PC-3 (cell line): ENCODE data around the gene ICAM2. TPM values are rescaled to one million over a fixed set of nuclear protein-coding genes. Genes with fewer than 3 reads are reported as not detected.
"Not testable (repeated sequence)": the region's sequence is repeated elsewhere in the genome, so short reads cannot be mapped to it uniquely, and the experiment has no call there.

Experiments used
- ATAC-seq: fragments of 200-7000 bp; cut with Tn5 transposase; 2 replicates; pipeline ENCODE4 v1.9.1; 2020; ENCODE audit warnings: mild to moderate bottlenecking, moderate library complexity
- BruUV-seq: library from RNA; stranded (reverse); fragments of 400-500 nt; replicated peaks from 2 replicates; lab custom pipeline; 2021; lab: Mats Ljungman, UMichigan
- CTCF ChIA-PET: fragments of 300-600 bp; sonication (Branson Sonifier 250); formaldehyde crosslinking; loops from one replicate; lab custom pipeline; 2022; ENCODE audit warnings: antibody characterized with exemption; lab: Charles Lee
- POLR2A ChIA-PET: fragments of 300-600 bp; sonication (Branson Sonifier 250); formaldehyde crosslinking; loops from one replicate; lab custom pipeline; 2022; ENCODE audit warnings: antibody characterized with exemption; ENCODE audit not compliant: unreplicated experiment; lab: Charles Lee
- DNase-seq: peaks from one replicate; pipeline ENCODE4 v3.0.0-alpha.2; 2015
- H2AFZ ChIP-seq: fragments of 300-600 bp; sonication (generic); 2 replicates; pipeline ENCODE4 v1.6.0; 2016; ENCODE audit warnings: antibody characterized with exemption, low read length
- H3F3A ChIP-seq: fragments of 300-600 bp; sonication (generic); one replicate; pipeline ENCODE4 v1.6.0; 2017; ENCODE audit warnings: antibody characterized with exemption, low read length, control low read depth, mild to moderate bottlenecking; ENCODE audit not compliant: unreplicated experiment
- H3K27ac ChIP-seq: fragments of 300-600 bp; sonication (generic); 2 replicates; pipeline ENCODE4 v1.5.1; 2016; ENCODE audit warnings: mild to moderate bottlenecking, low read length
- H3K27me3 ChIP-seq: fragments of 300-600 bp; sonication (generic); 2 replicates; pipeline ENCODE4 v1.6.1; 2016; ENCODE audit warnings: low read length, mixed read lengths
- H3K36me3 ChIP-seq: fragments of 300-600 bp; sonication (generic); 2 replicates; pipeline ENCODE4 v1.6.1; 2016; ENCODE audit warnings: low read depth, mixed run types, low read length, mixed read lengths
- H3K4me1 ChIP-seq: fragments of 300-600 bp; sonication (generic); 2 replicates; pipeline ENCODE4 v1.5.1; 2016; ENCODE audit warnings: low read length; ENCODE audit not compliant: insufficient read depth
- H3K4me2 ChIP-seq: fragments of 300-600 bp; sonication (generic); 2 replicates; pipeline ENCODE4 v1.6.0; 2016; ENCODE audit warnings: low read length
- H3K4me3 ChIP-seq: fragments of 300-600 bp; sonication (generic); 2 replicates; pipeline ENCODE4 v1.5.1; 2016; ENCODE audit warnings: mild to moderate bottlenecking, low read length, mixed read lengths
- H3K79me2 ChIP-seq: fragments of 300-600 bp; sonication (generic); 2 replicates; pipeline ENCODE4 v1.6.1; 2017; ENCODE audit warnings: low read length, mixed read lengths
- H3K9ac ChIP-seq: fragments of 300-600 bp; sonication (generic); 2 replicates; pipeline ENCODE4 v1.6.0; 2016; ENCODE audit warnings: mild to moderate bottlenecking, low read length
- H3K9me2 ChIP-seq: fragments of 300-600 bp; sonication (generic); replicated peaks from 2 replicates; pipeline ENCODE4 v1.6.1; 2016; ENCODE audit warnings: mixed run types, low read length, mixed read lengths
- H3K9me3 ChIP-seq: fragments of 300-600 bp; sonication (generic); 2 replicates; pipeline ENCODE4 v1.6.1; 2016; ENCODE audit warnings: low read length, mixed read lengths
- H4K20me1 ChIP-seq: fragments of 300-600 bp; sonication (generic); 2 replicates; pipeline ENCODE4 v1.6.1; 2016; ENCODE audit warnings: low read length, mixed read lengths
- EZH2 ChIP-seq: fragments of 300-600 bp; sonication (generic); IDR thresholded peaks from one replicate; pipeline ENCODE4 v1.6.1; 2017; ENCODE audit warnings: antibody characterized with exemption, mild to moderate bottlenecking, low read length; ENCODE audit not compliant: unreplicated experiment
- EZH2phosphoT487 ChIP-seq: fragments of 300-600 bp; sonication (generic); IDR thresholded peaks from 2 replicates; pipeline ENCODE4 v1.6.1; 2018; ENCODE audit warnings: mild to moderate bottlenecking, antibody characterized with exemption, low read length, borderline replicate concordance
- intact Hi-C: fragments of 100-400 bp; cut with micrococcal nuclease; formaldehyde crosslinking; loops from 2 replicates; pipeline ENCODE4 v1.9.0; 2023
- total RNA-seq: library from RNA; depleted of rRNA; stranded (reverse); fragments of >200 nt; gene quantifications from 2 replicates; pipeline ENCODE4 v1.2.3, GENCODE V29; 2014
- TF ChIP-seq, protein P1 (sequence below): fragments of 300-600 bp; sonication (generic); conservative IDR thresholded peaks from 2 replicates; pipeline ENCODE4 v1.5.1; 2017; ENCODE audit warnings: antibody characterized with exemption, low read depth, mild to moderate bottlenecking, low read length

The ICAM2 gene
- total RNA-seq, 1 experiment from 2014 or later = not detected

DNA sequence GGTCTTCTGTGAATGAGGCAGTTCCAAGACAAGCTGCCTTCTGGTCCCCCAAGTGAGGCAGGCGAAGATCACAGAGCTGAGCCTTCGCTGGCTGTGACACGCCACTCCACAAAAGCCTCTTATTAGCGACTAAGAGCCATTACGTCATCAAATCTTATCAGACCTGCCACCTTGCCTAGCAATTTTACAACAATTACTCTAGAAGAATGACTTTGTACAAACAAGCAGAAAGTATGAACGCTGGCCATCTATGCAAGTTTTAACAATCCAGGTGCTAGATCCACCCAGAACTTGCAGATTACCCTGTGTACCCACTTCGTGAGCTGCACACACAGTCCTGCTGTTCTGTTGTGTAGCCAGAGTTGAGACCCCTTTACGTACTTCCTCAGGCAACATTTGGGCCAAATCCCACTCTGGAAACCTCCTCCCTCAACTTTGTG lies 3.8 kb upstream of the ICAM2 start:
- Histone ChIP-seq H3K4me1 (peaks cover 4% of the 10 kb centered on the region; the same call in 1 of the 2 replicates), H3K27me3 (no peaks in the 10 kb centered on the region), H3K9ac (no peak overlapping the region), H4K20me1 (no peaks in the 10 kb centered on the region), H3K79me2 (no peaks in the 10 kb centered on the region), H3K4me2 (no peak overlapping the region), H3F3A (no peaks in the 10 kb centered on the region), H3K36me3 (no peaks in the 10 kb centered on the region), H2AFZ (no peak overlapping the region), H3K27ac (no peak overlapping the region), H3K9me3 (no peaks in the 10 kb centered on the region), H3K9me2 (no peaks in the 10 kb centered on the region), H3K4me3 (no peak overlapping the region)
- CTCF ChIA-PET = no interaction called here
- no TSS peak for BruUV-seq
- POLR2A ChIA-PET = no interaction called here
- ATAC-seq (no peak), DNase-seq (no peak)
- TF ChIP-seq, protein P1, sequence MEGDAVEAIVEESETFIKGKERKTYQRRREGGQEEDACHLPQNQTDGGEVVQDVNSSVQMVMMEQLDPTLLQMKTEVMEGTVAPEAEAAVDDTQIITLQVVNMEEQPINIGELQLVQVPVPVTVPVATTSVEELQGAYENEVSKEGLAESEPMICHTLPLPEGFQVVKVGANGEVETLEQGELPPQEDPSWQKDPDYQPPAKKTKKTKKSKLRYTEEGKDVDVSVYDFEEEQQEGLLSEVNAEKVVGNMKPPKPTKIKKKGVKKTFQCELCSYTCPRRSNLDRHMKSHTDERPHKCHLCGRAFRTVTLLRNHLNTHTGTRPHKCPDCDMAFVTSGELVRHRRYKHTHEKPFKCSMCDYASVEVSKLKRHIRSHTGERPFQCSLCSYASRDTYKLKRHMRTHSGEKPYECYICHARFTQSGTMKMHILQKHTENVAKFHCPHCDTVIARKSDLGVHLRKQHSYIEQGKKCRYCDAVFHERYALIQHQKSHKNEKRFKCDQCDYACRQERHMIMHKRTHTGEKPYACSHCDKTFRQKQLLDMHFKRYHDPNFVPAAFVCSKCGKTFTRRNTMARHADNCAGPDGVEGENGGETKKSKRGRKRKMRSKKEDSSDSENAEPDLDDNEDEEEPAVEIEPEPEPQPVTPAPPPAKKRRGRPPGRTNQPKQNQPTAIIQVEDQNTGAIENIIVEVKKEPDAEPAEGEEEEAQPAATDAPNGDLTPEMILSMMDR = no peak
- TF ChIP-seq EZH2 (no peak), EZH2phosphoT487 (no peak)
- intact Hi-C loops = no loop called here

DNA sequence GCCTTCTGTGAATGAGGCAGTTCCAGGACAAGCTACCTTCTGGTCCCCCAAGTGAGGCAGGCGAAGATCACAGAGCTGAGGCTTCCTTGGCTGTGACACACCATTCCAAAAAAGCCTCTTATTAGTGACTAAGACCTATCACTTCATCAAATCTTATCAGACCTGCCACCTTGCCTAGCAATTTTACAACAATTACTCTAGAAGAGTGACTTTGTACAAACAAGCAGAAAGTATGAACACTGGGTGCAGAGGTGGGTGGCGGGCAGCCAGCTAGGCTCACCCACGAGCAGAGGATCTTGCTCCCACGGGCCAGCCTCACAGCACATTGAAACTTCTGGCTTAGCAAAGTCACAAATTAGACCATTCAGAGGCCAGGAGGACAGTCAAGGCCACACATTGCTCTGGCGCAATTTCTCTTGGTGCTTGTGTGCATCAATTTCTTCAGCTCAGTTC lies 2.2 kb upstream of the ICAM2 start:
- ChIA-PET POLR2A (no interaction called here), CTCF (interaction anchor here (0.7 kb wide), 1 partner anchor 91 kb away, joined by 3 read pairs; no protein-coding TSS in a partner anchor)
- H3K36me3 ChIP-seq = no peaks in the 10 kb centered on the region
- no peaks in the 10 kb centered on the region for H3F3A ChIP-seq
- H4K20me1 ChIP-seq = no peaks in the 10 kb centered on the region
- H3K9ac ChIP-seq = no peak overlapping the region
- H3K27me3 ChIP-seq = no peaks in the 10 kb centered on the region
- no peak overlapping the region for H3K4me3 ChIP-seq
- no TSS peak for BruUV-seq
- ATAC-seq = no peak
- intact Hi-C loops = no loop called here
- H3K4me2 ChIP-seq = no peak overlapping the region
- H3K9me2 ChIP-seq = no peaks in the 10 kb centered on the region
- no peaks in the 10 kb centered on the region for H3K79me2 ChIP-seq
- TF ChIP-seq EZH2 = no peak
- TF ChIP-seq, protein P1 = no peak
- no peak for TF ChIP-seq EZH2phosphoT487
- H3K27ac ChIP-seq = no peak overlapping the region
- H3K9me3 ChIP-seq = no peaks in the 10 kb centered on the region
- H2AFZ ChIP-seq = no peak overlapping the region
- peaks cover 4% of the 10 kb centered on the region; the same call in 1 of the 2 replicates for H3K4me1 ChIP-seq
- DNase-seq = no peak

DNA sequence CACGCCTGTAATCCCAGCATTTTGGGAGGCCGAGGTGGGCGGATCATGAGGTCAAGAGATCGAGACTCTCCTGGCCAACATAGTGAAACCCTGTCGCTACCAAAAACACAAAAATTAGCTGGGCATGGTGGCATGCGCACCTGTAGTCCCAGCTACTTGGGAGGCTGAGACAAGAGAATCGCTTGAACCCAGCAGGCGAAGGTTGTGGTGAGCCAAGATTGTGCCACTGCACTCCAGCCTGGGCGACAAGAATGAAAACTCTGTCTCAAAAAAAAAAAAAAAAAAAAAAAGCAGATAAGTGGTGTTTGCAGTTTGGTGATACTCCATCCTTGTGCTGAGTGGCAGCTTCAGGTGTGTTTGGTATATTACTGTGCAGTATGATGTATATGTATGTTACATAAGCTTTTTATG lies 877 bp downstream of the ICAM2 start:
- CTCF ChIA-PET = interaction anchor here (0.7 kb wide), 1 partner anchor 100 kb away, joined by 3 read pairs; no protein-coding TSS in a partner anchor
- H3K79me2 ChIP-seq, intact Hi-C loops, POLR2A ChIA-PET, H3K4me1 ChIP-seq, H2AFZ ChIP-seq, BruUV-seq, H3K4me2 ChIP-seq, ATAC-seq, H3K36me3 ChIP-seq, H3K9ac ChIP-seq, H3K27ac ChIP-seq, DNase-seq, H3K9me3 ChIP-seq, H3K27me3 ChIP-seq, H4K20me1 ChIP-seq, H3K9me2 ChIP-seq, H3K4me3 ChIP-seq, H3F3A ChIP-seq: not testable (repeated sequence)
